NB4 (cell line): ENCODE measurements around the gene SUZ12.

Experiments
- DNase-seq: peaks from one replicate; pipeline ENCODE4 v3.0.0; 2010; ENCODE audit warnings: low read depth
- H3K4me3 ChIP-seq: one replicate; pipeline ENCODE4 v1.5.1; 2011; ENCODE audit warnings: mild to moderate bottlenecking, low read depth, low read length, moderate library complexity
- MYC ChIP-seq: IDR thresholded peaks from 2 replicates; pipeline ENCODE4 v1.6.1; 2011; ENCODE audit warnings: low read depth, low read length
- POLR2A ChIP-seq: IDR thresholded peaks from 2 replicates; pipeline ENCODE4 v1.6.1; 2011; ENCODE audit warnings: mild to moderate bottlenecking; ENCODE audit not compliant: insufficient read length; ENCODE audit errors: extremely low read depth
- TF ChIP-seq, protein P1 (sequence below): IDR thresholded peaks from one replicate; pipeline ENCODE4 v1.5.1; 2012; ENCODE audit warnings: low read depth, low read length
- TF ChIP-seq, protein P2 (sequence below): IDR thresholded peaks from 2 replicates; pipeline ENCODE4 v1.6.1; 2011; ENCODE audit warnings: low read depth, low read length

The SUZ12 gene

DNA sequence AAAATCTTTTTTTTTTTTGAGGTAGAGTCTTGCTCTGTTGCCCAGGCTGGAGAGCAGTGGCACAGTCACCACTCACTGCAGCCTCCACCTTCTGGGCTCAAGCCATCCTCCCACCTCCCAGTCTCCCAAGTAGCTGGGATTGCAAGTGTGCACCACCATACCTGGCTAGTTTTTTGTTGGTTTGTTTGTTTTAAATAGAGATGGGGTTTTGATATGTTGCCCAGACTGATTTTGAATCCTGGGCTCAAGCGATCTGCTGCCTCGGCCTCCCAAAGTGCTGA lies 72.4 kb downstream of the SUZ12 start:
- peak overlapping the region; percentile 82 for H3K4me3 ChIP-seq
- DNase-seq, result no peak
- TF ChIP-seq, protein P1, sequence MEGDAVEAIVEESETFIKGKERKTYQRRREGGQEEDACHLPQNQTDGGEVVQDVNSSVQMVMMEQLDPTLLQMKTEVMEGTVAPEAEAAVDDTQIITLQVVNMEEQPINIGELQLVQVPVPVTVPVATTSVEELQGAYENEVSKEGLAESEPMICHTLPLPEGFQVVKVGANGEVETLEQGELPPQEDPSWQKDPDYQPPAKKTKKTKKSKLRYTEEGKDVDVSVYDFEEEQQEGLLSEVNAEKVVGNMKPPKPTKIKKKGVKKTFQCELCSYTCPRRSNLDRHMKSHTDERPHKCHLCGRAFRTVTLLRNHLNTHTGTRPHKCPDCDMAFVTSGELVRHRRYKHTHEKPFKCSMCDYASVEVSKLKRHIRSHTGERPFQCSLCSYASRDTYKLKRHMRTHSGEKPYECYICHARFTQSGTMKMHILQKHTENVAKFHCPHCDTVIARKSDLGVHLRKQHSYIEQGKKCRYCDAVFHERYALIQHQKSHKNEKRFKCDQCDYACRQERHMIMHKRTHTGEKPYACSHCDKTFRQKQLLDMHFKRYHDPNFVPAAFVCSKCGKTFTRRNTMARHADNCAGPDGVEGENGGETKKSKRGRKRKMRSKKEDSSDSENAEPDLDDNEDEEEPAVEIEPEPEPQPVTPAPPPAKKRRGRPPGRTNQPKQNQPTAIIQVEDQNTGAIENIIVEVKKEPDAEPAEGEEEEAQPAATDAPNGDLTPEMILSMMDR, result no peak
- TF ChIP-seq MYC (no peak), POLR2A (no peak)
- TF ChIP-seq, protein P2, sequence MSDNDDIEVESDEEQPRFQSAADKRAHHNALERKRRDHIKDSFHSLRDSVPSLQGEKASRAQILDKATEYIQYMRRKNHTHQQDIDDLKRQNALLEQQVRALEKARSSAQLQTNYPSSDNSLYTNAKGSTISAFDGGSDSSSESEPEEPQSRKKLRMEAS, result no peak

GRCh38 chr17:32010114-32010513 lies 73.3 kb downstream of the SUZ12 start:
- DNase-seq, result no peak
- TF ChIP-seq POLR2A (no peak), MYC (no peak)
- TF ChIP-seq, protein P2, result no peak
- TF ChIP-seq, protein P1, result no peak
- peak overlapping the region; percentile 33 for H3K4me3 ChIP-seq

DNA sequence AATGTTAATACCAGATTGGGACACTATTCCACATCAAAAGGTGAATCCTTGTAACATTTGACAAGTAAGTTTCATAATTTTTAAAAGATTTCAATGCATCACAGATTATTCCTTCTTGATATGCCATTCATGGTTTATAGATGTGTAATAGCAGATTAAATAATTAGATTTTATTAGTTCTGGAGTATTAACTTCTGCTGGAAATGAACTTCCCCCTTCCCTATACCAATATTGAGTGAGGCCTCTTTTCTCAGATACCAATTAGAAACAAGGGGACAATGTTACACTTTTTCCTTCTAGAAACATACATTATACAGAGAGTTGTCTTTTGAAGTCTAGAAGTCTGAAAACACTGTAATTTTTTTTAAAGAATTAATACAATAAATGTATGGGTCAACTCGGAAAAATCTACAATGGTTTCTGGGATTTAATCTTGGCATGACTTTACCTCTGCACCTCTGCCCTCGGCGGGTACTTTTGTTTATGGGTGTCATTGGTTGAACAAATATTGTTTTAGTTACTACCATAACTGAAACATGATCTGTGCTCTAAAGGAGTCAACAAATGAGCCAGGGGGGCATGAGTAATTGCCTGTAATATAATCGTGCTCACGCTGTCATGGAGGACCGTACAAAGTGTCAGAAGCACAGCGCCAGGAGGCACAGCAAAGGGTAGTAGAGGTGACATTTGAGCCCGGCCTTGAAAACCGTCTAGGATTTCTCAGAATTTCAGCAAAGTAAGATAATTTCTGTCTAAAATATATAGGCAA lies 78.6 kb downstream of the SUZ12 start:
- peak; percentile 25 for DNase-seq

GRCh38 chr17:32016231-32016630 lies 79.4 kb downstream of the SUZ12 start:
- peak; percentile 72 for DNase-seq
- TF ChIP-seq, protein P2, result no peak
- TF ChIP-seq POLR2A, result no peak
- TF ChIP-seq, protein P1, result no peak
- no peak for TF ChIP-seq MYC
- peak overlapping the region; percentile 18 for H3K4me3 ChIP-seq

More for the DNA sequence above, 78.6 kb downstream of the SUZ12 start:
- TF ChIP-seq POLR2A, result no peak
- TF ChIP-seq MYC, result no peak
- TF ChIP-seq, protein P2, result no peak
- TF ChIP-seq, protein P1, result no peak
- no peak overlapping the region for H3K4me3 ChIP-seq

DNA sequence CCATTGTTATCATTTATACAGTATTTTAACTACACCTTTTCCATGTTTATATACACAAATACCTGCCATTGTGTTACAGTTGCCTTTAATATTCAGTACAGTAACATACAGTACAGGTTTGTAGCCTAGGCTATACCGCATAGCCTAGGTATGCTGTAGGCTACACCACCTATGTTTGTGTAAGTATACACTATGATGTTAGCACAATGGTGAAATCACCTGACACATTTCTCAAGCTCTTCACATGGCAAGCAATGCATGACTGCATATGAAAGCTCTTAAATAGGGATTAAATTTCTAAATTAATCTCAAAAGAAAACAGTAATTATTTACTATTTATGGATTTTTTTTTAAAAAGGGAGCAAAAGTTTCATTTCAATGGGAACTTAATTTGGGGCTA lies 82.4 kb downstream of the SUZ12 start:
- H3K4me3 ChIP-seq, result no peak overlapping the region
- TF ChIP-seq, protein P2, result no peak
- TF ChIP-seq MYC (no peak), POLR2A (no peak)
- TF ChIP-seq, protein P1, result no peak
- DNase-seq, result no peak
